ENCODE results near the gene HDAC4.

HDAC4 gene

GRCh38 chr2:239398521-239398921 lies 2.3 kb downstream of the HDAC4 start:
- no peak for DNase-seq (ENCODE audit: low read depth in 2 of 2, low spot score in 1 of 2)

- DNase-seq (ENCODE audit: low read depth in 2 of 2, low spot score in 1 of 2) = no peak
These were observed 2.8 kb downstream of the HDAC4 start for GRCh38 chr2:239397931-239398471.

- DNase-seq (ENCODE audit: low read depth in 2 of 2, low spot score in 1 of 2) = no peak
These were observed 3.7 kb downstream of the HDAC4 start for GRCh38 chr2:239396881-239397681.

GRCh38 chr2:239395524-239395923 lies 5.3 kb downstream of the HDAC4 start:
- DNase-seq (ENCODE audit: low read depth in 2 of 2, low spot score in 1 of 2) = no peak

- no peak for DNase-seq (ENCODE audit: low read depth in 2 of 2, low spot score in 1 of 2)
These were observed 5.8 kb downstream of the HDAC4 start for GRCh38 chr2:239394978-239395377.

- no peak for DNase-seq (ENCODE audit: low read depth in 2 of 2, low spot score in 1 of 2)
These were observed 6.4 kb downstream of the HDAC4 start for GRCh38 chr2:239394346-239394945.

- no peak for DNase-seq (ENCODE audit: low read depth in 2 of 2, low spot score in 1 of 2)
These were observed 6.9 kb downstream of the HDAC4 start for GRCh38 chr2:239393941-239394340.

- no peak for DNase-seq (ENCODE audit: low read depth in 2 of 2, low spot score in 1 of 2)
These were observed 7.4 kb downstream of the HDAC4 start for GRCh38 chr2:239393388-239393940.

- no peak for DNase-seq (ENCODE audit: low read depth in 2 of 2, low spot score in 1 of 2)
These were observed 8.0 kb downstream of the HDAC4 start for GRCh38 chr2:239392688-239393387.

- DNase-seq (ENCODE audit: low read depth in 2 of 2, low spot score in 1 of 2) = no peak
These were observed 8.8 kb downstream of the HDAC4 start for GRCh38 chr2:239392072-239392357.

GRCh38 chr2:239391286-239392071 lies 9.3 kb downstream of the HDAC4 start:
- no peak for DNase-seq (ENCODE audit: low read depth in 2 of 2, low spot score in 1 of 2)

GRCh38 chr2:239390546-239391285 lies 10.1 kb downstream of the HDAC4 start:
- DNase-seq (ENCODE audit: low read depth in 2 of 2, low spot score in 1 of 2) = no peak

GRCh38 chr2:239389414-239390329 lies 11.1 kb downstream of the HDAC4 start:
- no peak for DNase-seq (ENCODE audit: low read depth in 2 of 2, low spot score in 1 of 2)

GRCh38 chr2:239388236-239389151 lies 12.3 kb downstream of the HDAC4 start:
- no peak for DNase-seq (ENCODE audit: low read depth in 2 of 2, low spot score in 1 of 2)

- no peak for DNase-seq (ENCODE audit: low read depth in 2 of 2, low spot score in 1 of 2)
These were observed 13.0 kb downstream of the HDAC4 start for GRCh38 chr2:239387811-239388210.

- no peak for DNase-seq (ENCODE audit: low read depth in 2 of 2, low spot score in 1 of 2)
These were observed 13.9 kb downstream of the HDAC4 start for GRCh38 chr2:239386872-239387445.

- no peak for DNase-seq (ENCODE audit: low read depth in 2 of 2, low spot score in 1 of 2)
These were observed 14.7 kb downstream of the HDAC4 start for GRCh38 chr2:239386001-239386670.
